Mesendoderm (in vitro differentiated cells): Measurements from ENCODE around the gene AMD1.

ENCODE experiments used
- DNase-seq: peaks from one replicate; pipeline ENCODE4 v3.0.0; 2013
- H2AK5ac ChIP-seq: 2 replicates; pipeline ENCODE4 v1.6.1; 2013; ENCODE audit warnings: low read length, inconsistent platforms
- H2BK120ac ChIP-seq: 2 replicates; pipeline ENCODE4 v1.6.1; 2013; ENCODE audit warnings: low read depth, mild to moderate bottlenecking, low read length, moderate library complexity, mixed read lengths
- H2BK15ac ChIP-seq: replicated peaks from 2 replicates; pipeline ENCODE4 v1.6.1; 2013; ENCODE audit warnings: low read depth, mild to moderate bottlenecking, moderate library complexity
- H2BK5ac ChIP-seq: 2 replicates; pipeline ENCODE4 v1.6.1; 2013; ENCODE audit warnings: low read length, inconsistent platforms
- H3K18ac ChIP-seq: 2 replicates; pipeline ENCODE4 v1.6.1; 2013; ENCODE audit warnings: mild to moderate bottlenecking, low read length, mixed read lengths
- H3K23ac ChIP-seq: one replicate; pipeline ENCODE4 v1.6.1; 2013; ENCODE audit warnings: low read length
- H3K27ac ChIP-seq: 2 replicates; pipeline ENCODE4 v1.5.1; 2013; ENCODE audit warnings: low read depth, mild to moderate bottlenecking, inconsistent platforms, low read length, moderate library complexity
- H3K27me3 ChIP-seq: 2 replicates; pipeline ENCODE4 v1.6.1; 2013; ENCODE audit warnings: low read length, control low read depth, mild to moderate bottlenecking, inconsistent platforms; ENCODE audit not compliant: insufficient read depth, poor library complexity
- H3K36me3 ChIP-seq: 2 replicates; pipeline ENCODE4 v1.6.1; 2013; ENCODE audit warnings: low read length, inconsistent platforms; ENCODE audit not compliant: control insufficient read depth, insufficient read depth
- H3K4ac ChIP-seq: one replicate; pipeline ENCODE4 v1.6.1; 2013; ENCODE audit warnings: low read depth, mild to moderate bottlenecking, low read length, moderate library complexity
- H3K4me1 ChIP-seq: 2 replicates; pipeline ENCODE4 v1.6.1; 2013; ENCODE audit warnings: low read depth, low read length, inconsistent platforms; ENCODE audit not compliant: control insufficient read depth
- H3K4me2 ChIP-seq: 2 replicates; pipeline ENCODE4 v1.6.1; 2013; ENCODE audit warnings: low read length
- H3K4me3 ChIP-seq: 2 replicates; pipeline ENCODE4 v1.5.1; 2013; ENCODE audit warnings: mild to moderate bottlenecking, low read length
- H3K56ac ChIP-seq: one replicate; pipeline ENCODE4 v1.6.1; 2013; ENCODE audit warnings: low read length
- H3K79me1 ChIP-seq: 2 replicates; pipeline ENCODE4 v1.6.1; 2013; ENCODE audit warnings: low read length, inconsistent platforms
- H3K79me2 ChIP-seq: 2 replicates; pipeline ENCODE4 v1.6.1; 2013; ENCODE audit warnings: mild to moderate bottlenecking, low read length; ENCODE audit not compliant: control insufficient read depth, insufficient read depth
- H3K9ac ChIP-seq: 2 replicates; pipeline ENCODE4 v1.6.1; 2013; ENCODE audit warnings: low read length, inconsistent platforms
- H4K5ac ChIP-seq: one replicate; pipeline ENCODE4 v1.6.1; 2013; ENCODE audit warnings: low read length
- H4K8ac ChIP-seq: one replicate; pipeline ENCODE4 v1.6.1; 2013; ENCODE audit warnings: low read depth, mild to moderate bottlenecking, control low read depth, low read length, moderate library complexity
- WGBS: extraction: QIAGEN DNeasy Blood & Tissue Kit; methylation state at CpG from one replicate; pipeline ENCODE4 v1.1.7; 2013; ENCODE audit warnings: low lambda C conversion rate, missing lambda C conversion rate; ENCODE audit not compliant: insufficient coverage; ENCODE audit errors: extremely low coverage; 5-methylcytosine and 5-hydroxymethylcytosine counted together

Gene AMD1

GRCh38 chr6:110934381-110934898, 59.9 kb downstream of the AMD1 start:
- no peaks in the 10 kb centered on the region for H3K4me1 ChIP-seq
- WGBS = no CpG with 5 or more reads among the region's 1 CpG
- H3K18ac ChIP-seq = no peak overlapping the region
- H3K27ac ChIP-seq = no peak overlapping the region
- no peak for DNase-seq
- no peak overlapping the region for H3K9ac ChIP-seq
- no peaks in the 10 kb centered on the region for H3K79me1 ChIP-seq
- H2BK120ac ChIP-seq = no peak overlapping the region
- H2AK5ac ChIP-seq = no peak overlapping the region
- H2BK5ac ChIP-seq = no peak overlapping the region
- H3K4me3 ChIP-seq = no peak overlapping the region
- no peak overlapping the region for H3K4me2 ChIP-seq
- H4K5ac ChIP-seq = no peak overlapping the region
- no peaks in the 10 kb centered on the region for H3K36me3 ChIP-seq
- no peak overlapping the region for H3K23ac ChIP-seq
- no peak overlapping the region for H3K56ac ChIP-seq
- H2BK15ac ChIP-seq = no peak overlapping the region
- H3K4ac ChIP-seq = no peak overlapping the region
- no peak overlapping the region for H4K8ac ChIP-seq
- no peaks in the 10 kb centered on the region for H3K27me3 ChIP-seq
- no peaks in the 10 kb centered on the region for H3K79me2 ChIP-seq

- H3K27ac ChIP-seq = no peak overlapping the region
- no peaks in the 10 kb centered on the region for H3K79me1 ChIP-seq
- H3K27me3 ChIP-seq = no peaks in the 10 kb centered on the region
- H2BK120ac ChIP-seq = no peak overlapping the region
- H3K56ac ChIP-seq = no peak overlapping the region
- no peak overlapping the region for H4K5ac ChIP-seq
- H3K4me3 ChIP-seq = no peak overlapping the region
- no peak overlapping the region for H2AK5ac ChIP-seq
- no peak overlapping the region for H3K4ac ChIP-seq
- H2BK15ac ChIP-seq = no peak overlapping the region
- no peaks in the 10 kb centered on the region for H3K36me3 ChIP-seq
- H3K4me2 ChIP-seq = no peak overlapping the region
- no peaks in the 10 kb centered on the region for H3K4me1 ChIP-seq
- no peaks in the 10 kb centered on the region for H3K79me2 ChIP-seq
- H4K8ac ChIP-seq = no peak overlapping the region
- no peak overlapping the region for H3K18ac ChIP-seq
- H3K9ac ChIP-seq = no peak overlapping the region
- H2BK5ac ChIP-seq = no peak overlapping the region
- WGBS = no CpG with 5 or more reads among the region's 6 CpGs
- H3K23ac ChIP-seq = no peak overlapping the region
- no peak for DNase-seq
These were observed 60.6 kb downstream of the AMD1 start for GRCh38 chr6:110935171-110935570.

GRCh38 chr6:110938171-110938570, 63.6 kb downstream of the AMD1 start:
- Histone ChIP-seq H2BK15ac (no peak overlapping the region), H3K79me1 (no peaks in the 10 kb centered on the region), H3K23ac (no peak overlapping the region), H2AK5ac (no peak overlapping the region), H3K27ac (no peak overlapping the region), H4K8ac (no peak overlapping the region), H2BK120ac (no peak overlapping the region), H3K4me1 (no peaks in the 10 kb centered on the region), H3K36me3 (no peaks in the 10 kb centered on the region), H2BK5ac (no peak overlapping the region), H3K4ac (no peak overlapping the region), H3K56ac (no peak overlapping the region), H3K4me3 (no peak overlapping the region), H4K5ac (no peak overlapping the region), H3K9ac (no peak overlapping the region), H3K18ac (no peak overlapping the region), H3K4me2 (no peak overlapping the region), H3K79me2 (no peaks in the 10 kb centered on the region), H3K27me3 (no peaks in the 10 kb centered on the region)
- no CpG with 5 or more reads among the region's 6 CpGs for WGBS
- DNase-seq = no peak

GRCh38 chr6:110939429-110940200, 65.0 kb downstream of the AMD1 start:
- Histone ChIP-seq H2BK120ac (no peak overlapping the region), H3K4me1 (no peaks in the 10 kb centered on the region), H3K4me2 (no peak overlapping the region), H3K18ac (no peak overlapping the region), H3K56ac (no peak overlapping the region), H3K36me3 (no peaks in the 10 kb centered on the region), H2BK5ac (no peak overlapping the region), H3K79me1 (no peaks in the 10 kb centered on the region), H2AK5ac (no peak overlapping the region), H3K27me3 (no peaks in the 10 kb centered on the region), H4K5ac (no peak overlapping the region), H3K9ac (no peak overlapping the region), H4K8ac (no peak overlapping the region), H3K4ac (no peak overlapping the region), H3K23ac (no peak overlapping the region), H3K4me3 (no peak overlapping the region), H2BK15ac (no peak overlapping the region), H3K27ac (no peak overlapping the region), H3K79me2 (no peaks in the 10 kb centered on the region)
- DNase-seq = no peak
- no CpG with 5 or more reads among the region's 8 CpGs for WGBS

GRCh38 chr6:110944681-110945151, 70.1 kb downstream of the AMD1 start:
- no peak for DNase-seq
- H3K27ac ChIP-seq = no peak overlapping the region

More at GRCh38 chr6:110944681-110945151, 70.1 kb downstream of the AMD1 start:
- no peak overlapping the region for H4K5ac ChIP-seq
- H3K18ac ChIP-seq = no peak overlapping the region
- WGBS = no CpG with 5 or more reads among the region's 1 CpG
- no peak overlapping the region for H3K4ac ChIP-seq
- no peaks in the 10 kb centered on the region for H3K36me3 ChIP-seq
- no peak overlapping the region for H3K4me2 ChIP-seq
- no peak overlapping the region for H3K23ac ChIP-seq
- H3K4me1 ChIP-seq = no peaks in the 10 kb centered on the region
- H3K79me2 ChIP-seq = no peaks in the 10 kb centered on the region
- no peak overlapping the region for H2AK5ac ChIP-seq
- H3K79me1 ChIP-seq = no peaks in the 10 kb centered on the region
- no peak overlapping the region for H2BK15ac ChIP-seq
- no peak overlapping the region for H3K56ac ChIP-seq
- H3K4me3 ChIP-seq = no peak overlapping the region
- H4K8ac ChIP-seq = no peak overlapping the region
- H3K27me3 ChIP-seq = no peaks in the 10 kb centered on the region
- no peak overlapping the region for H3K9ac ChIP-seq
- H2BK5ac ChIP-seq = no peak overlapping the region
- H2BK120ac ChIP-seq = no peak overlapping the region
